ENCODE measurements around the gene RASEF. TPM values are rescaled to one million over a fixed set of nuclear protein-coding genes. Genes with fewer than 3 reads are reported as not detected.
"Not testable (repeated sequence)": the region's sequence is repeated elsewhere in the genome, so short reads cannot be mapped to it uniquely, and the experiment has no call there.

RASEF gene
- total RNA-seq, 2 donors from 2014 or later: 6.6 TPM; not detected in 1

- ATAC-seq (ENCODE audit: insufficient number of reproducible peaks, low FRiP score, low read depth): no peak
Measured at GRCh38 chr9:82940376-82940775, 122.6 kb downstream of the RASEF start.

DNA sequence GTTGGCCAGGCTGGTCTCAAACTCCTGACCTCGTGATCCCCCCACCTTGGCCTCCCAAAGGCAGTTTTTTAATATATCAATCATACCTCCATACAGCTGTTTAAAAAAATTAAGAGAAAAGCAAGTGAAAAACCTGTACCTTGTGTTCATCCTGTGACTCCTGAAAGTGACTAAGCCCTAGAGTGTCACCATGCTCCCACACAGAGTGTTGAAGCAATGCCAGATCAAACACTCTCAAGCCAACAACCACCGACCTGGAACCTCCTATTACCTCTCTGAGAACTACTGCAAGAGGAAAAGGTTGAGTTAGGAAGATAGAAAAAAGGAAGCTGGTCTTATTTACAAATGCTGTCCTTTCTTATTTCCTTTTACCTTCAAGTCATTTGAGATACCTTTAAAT, 123.5 kb downstream of the RASEF start:
- DNase-seq (ENCODE audit: low spot score) (no peak), ATAC-seq (ENCODE audit: insufficient number of reproducible peaks, low FRiP score, low read depth) (no peak)
- Histone ChIP-seq H3K27ac (no peak overlapping the region), H3K4me3 (no peak overlapping the region), H3K36me3 (no peaks in the 10 kb centered on the region), H3K9me3 (no peaks in the 10 kb centered on the region), H3K27me3 (replicated peaks; ENCODE audit: insufficient read depth) (no peaks in the 10 kb centered on the region), H3K4me1 (ENCODE audit: control insufficient read depth in 1 of 2, low read depth in 2 of 2) (no peaks in the 10 kb centered on the region)
- no peak for TF ChIP-seq CTCF (IDR thresholded peaks at IDR 0.05)

More at GRCh38 chr9:82940376-82940775, 122.6 kb downstream of the RASEF start:
- no peaks in the 10 kb centered on the region for H3K27me3 ChIP-seq (replicated peaks; ENCODE audit: insufficient read depth)
- no peaks in the 10 kb centered on the region for H3K36me3 ChIP-seq
- H3K9me3 ChIP-seq: no peaks in the 10 kb centered on the region
- H3K27ac ChIP-seq: no peak overlapping the region
- no peak for DNase-seq (ENCODE audit: low spot score)
- no peaks in the 10 kb centered on the region for H3K4me1 ChIP-seq (ENCODE audit: control insufficient read depth in 1 of 2, low read depth in 2 of 2)
- TF ChIP-seq CTCF (IDR thresholded peaks at IDR 0.05): no peak
- no peak overlapping the region for H3K4me3 ChIP-seq

DNA sequence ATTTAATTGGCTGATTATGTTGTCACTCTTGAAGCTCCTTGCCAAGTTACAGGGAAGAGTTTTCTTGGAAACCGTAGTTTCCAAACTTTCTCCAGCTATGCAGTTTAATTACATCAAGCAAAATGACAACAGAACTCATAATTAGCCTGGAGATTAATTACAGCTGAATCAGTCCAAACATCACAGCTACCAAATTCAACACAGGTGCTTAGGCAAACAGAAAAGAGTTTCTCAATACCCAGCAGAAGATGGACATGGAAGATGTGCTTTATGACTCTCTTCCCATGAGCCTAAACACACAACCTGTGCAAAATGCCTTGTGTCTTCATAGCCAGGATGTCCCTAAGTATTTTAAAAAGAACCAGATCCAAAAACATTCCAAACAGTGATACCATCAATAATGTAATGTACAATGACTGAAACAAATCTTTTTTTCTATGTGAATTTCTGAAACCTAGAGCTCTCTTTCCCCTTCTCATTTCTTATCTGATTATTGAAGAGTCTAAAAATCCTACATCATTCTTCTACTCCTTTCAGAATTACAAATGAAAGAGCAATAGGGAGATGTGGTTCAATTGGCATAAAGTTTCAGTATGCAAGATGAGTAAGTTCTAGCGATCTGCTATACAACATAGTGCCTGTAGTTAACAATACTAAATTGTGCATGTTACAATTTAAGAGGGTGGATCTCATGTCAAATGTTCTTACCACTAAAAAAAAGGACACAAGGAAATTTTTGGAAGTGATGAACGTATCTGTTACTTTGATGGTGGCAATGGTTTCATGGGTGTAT, 124.3 kb downstream of the RASEF start:
- Histone ChIP-seq H3K36me3 (no peaks in the 10 kb centered on the region), H3K27me3 (replicated peaks; ENCODE audit: insufficient read depth) (no peaks in the 10 kb centered on the region), H3K27ac (no peak overlapping the region), H3K4me3 (no peak overlapping the region), H3K4me1 (ENCODE audit: control insufficient read depth in 1 of 2, low read depth in 2 of 2) (no peaks in the 10 kb centered on the region), H3K9me3 (no peaks in the 10 kb centered on the region)
- ATAC-seq (ENCODE audit: insufficient number of reproducible peaks, low FRiP score, low read depth): no peak
- TF ChIP-seq CTCF (IDR thresholded peaks at IDR 0.05): no peak
- no peak for DNase-seq (ENCODE audit: low spot score)

DNA sequence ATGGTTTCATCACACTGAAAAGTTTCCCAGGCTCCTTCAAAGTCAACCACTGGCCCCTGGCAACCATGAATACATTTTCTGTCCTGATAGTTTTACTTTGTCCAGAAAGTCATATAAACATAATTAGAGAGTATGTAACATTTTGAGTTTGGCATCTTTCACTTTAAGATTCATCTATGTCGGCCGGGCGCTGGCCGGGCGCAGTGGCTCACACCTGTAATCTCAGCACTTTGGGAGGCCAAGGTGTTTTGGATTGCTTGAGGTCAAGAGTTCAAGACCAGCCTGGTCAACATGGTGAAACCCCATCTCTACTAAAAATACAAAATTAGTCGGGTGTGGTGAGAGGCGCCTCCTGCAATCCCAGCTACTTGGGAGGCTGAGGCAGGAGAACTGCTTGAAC, 126.4 kb downstream of the RASEF start:
- not testable (repeated sequence) for H3K4me1 ChIP-seq (ENCODE audit: control insufficient read depth in 1 of 2, low read depth in 2 of 2); ATAC-seq (ENCODE audit: insufficient number of reproducible peaks, low FRiP score, low read depth); H3K36me3 ChIP-seq; DNase-seq (ENCODE audit: low spot score); H3K27ac ChIP-seq; H3K27me3 ChIP-seq (replicated peaks; ENCODE audit: insufficient read depth); H3K4me3 ChIP-seq; H3K9me3 ChIP-seq

GRCh38 chr9:82934949-82935348, 128.0 kb downstream of the RASEF start:
- ATAC-seq (ENCODE audit: insufficient number of reproducible peaks, low FRiP score, low read depth) (no peak), DNase-seq (ENCODE audit: low spot score) (no peak)
- H3K36me3 ChIP-seq: no peaks in the 10 kb centered on the region
- H3K4me3 ChIP-seq: no peak overlapping the region
- H3K4me1 ChIP-seq (ENCODE audit: control insufficient read depth in 1 of 2, low read depth in 2 of 2): no peaks in the 10 kb centered on the region
- no peak overlapping the region for H3K27ac ChIP-seq
- H3K27me3 ChIP-seq (replicated peaks; ENCODE audit: insufficient read depth): no peaks in the 10 kb centered on the region
- no peak for TF ChIP-seq CTCF (IDR thresholded peaks at IDR 0.05)
- no peaks in the 10 kb centered on the region for H3K9me3 ChIP-seq

DNA sequence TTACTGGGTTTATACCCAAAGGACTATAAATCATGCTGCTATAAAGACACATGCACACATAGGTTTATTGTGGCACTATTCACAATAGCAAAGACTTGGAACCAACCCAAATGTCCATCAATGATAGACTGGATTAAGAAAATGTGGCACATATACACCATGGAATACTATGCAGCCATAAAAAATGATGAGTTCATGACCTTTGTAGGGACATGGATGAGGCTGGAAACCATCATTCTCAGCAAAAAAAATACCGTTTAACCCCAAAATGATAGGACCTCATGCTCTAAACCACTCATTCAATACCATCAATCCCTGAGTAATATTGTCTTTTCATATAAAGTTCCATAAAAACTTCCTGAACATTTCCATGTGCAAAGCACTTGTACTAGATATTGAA, 128.9 kb downstream of the RASEF start:
- ATAC-seq (ENCODE audit: insufficient number of reproducible peaks, low FRiP score, low read depth); H3K4me1 ChIP-seq (ENCODE audit: control insufficient read depth in 1 of 2, low read depth in 2 of 2); H3K9me3 ChIP-seq; H3K4me3 ChIP-seq; H3K36me3 ChIP-seq; DNase-seq (ENCODE audit: low spot score); H3K27ac ChIP-seq; H3K27me3 ChIP-seq (replicated peaks; ENCODE audit: insufficient read depth): not testable (repeated sequence)
